Loucy (cell line): Measurements from ENCODE around the gene COL24A1.

Source experiments
- EZH2phosphoT487 ChIP-seq: fragments of 200-600 bp; IDR thresholded peaks from 2 replicates; pipeline ENCODE4 v1.6.1; 2018; ENCODE audit warnings: antibody characterized with exemption, mild to moderate bottlenecking, moderate library complexity, borderline replicate concordance
- TF ChIP-seq, protein P1 (sequence below): fragments of 200-600 bp; sonication (generic); conservative IDR thresholded peaks from 2 replicates; pipeline ENCODE4 v1.5.1; 2014; ENCODE audit warnings: mild to moderate bottlenecking, antibody characterized with exemption, low read length

DNA sequence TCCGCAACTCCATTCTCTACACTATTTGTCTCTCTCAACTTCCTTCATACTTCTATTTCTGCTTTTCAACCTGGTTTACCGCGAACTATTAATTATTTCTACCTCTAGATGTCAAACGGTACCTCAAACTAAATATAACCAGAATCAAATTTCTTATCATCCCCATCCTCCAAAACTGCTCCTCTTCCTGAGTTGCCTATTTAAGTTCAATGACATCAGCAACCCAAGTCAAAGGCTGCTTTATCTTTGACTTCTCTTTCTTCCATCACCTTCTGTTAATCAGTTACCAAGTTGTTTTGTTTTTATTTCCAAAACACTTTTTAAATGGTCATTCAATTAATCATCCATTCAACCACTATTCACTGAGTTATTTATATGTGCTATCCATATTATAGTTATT lies 171.9 kb downstream of the COL24A1 start:
- TF ChIP-seq, protein P1, sequence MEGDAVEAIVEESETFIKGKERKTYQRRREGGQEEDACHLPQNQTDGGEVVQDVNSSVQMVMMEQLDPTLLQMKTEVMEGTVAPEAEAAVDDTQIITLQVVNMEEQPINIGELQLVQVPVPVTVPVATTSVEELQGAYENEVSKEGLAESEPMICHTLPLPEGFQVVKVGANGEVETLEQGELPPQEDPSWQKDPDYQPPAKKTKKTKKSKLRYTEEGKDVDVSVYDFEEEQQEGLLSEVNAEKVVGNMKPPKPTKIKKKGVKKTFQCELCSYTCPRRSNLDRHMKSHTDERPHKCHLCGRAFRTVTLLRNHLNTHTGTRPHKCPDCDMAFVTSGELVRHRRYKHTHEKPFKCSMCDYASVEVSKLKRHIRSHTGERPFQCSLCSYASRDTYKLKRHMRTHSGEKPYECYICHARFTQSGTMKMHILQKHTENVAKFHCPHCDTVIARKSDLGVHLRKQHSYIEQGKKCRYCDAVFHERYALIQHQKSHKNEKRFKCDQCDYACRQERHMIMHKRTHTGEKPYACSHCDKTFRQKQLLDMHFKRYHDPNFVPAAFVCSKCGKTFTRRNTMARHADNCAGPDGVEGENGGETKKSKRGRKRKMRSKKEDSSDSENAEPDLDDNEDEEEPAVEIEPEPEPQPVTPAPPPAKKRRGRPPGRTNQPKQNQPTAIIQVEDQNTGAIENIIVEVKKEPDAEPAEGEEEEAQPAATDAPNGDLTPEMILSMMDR = no peak
- no peak for TF ChIP-seq EZH2phosphoT487
